Vagina (tissue), 2 donors: ENCODE data around the gene ABCB8.

Experiments
- POLR2A ChIP-seq, 2 donors: fragments of 450-650 bp; IDR thresholded peaks; one replicate each; pipeline ENCODE4 v1.6.1; 2017; ENCODE audit warnings: antibody characterized with exemption in 2 of 2, mild to moderate bottlenecking in 2 of 2, moderate library complexity in 2 of 2
- POLR2AphosphoS5 ChIP-seq, 2 donors: sonication (generic); formaldehyde crosslinking; IDR thresholded peaks; one replicate each; pipeline ENCODE4 v1.9.0; 2017; ENCODE audit warnings: antibody characterized with exemption in 2 of 2, mild to moderate bottlenecking in 2 of 2, low read depth in 1 of 2; ENCODE audit not compliant: insufficient read depth in 1 of 2
- TF ChIP-seq, protein P1 (sequence below), 3 experiments: fragments of 450-650 bp in 2 of 3; fragments of 200-600 bp in 1 of 3; sonication (generic) in 1 of 3; IDR thresholded peaks; one replicate each; pipeline ENCODE4 v1.5.1; 2017 to 2019; ENCODE audit warnings: antibody characterized with exemption in 3 of 3, mild to moderate bottlenecking in 2 of 3, moderate library complexity in 2 of 3

DNA sequence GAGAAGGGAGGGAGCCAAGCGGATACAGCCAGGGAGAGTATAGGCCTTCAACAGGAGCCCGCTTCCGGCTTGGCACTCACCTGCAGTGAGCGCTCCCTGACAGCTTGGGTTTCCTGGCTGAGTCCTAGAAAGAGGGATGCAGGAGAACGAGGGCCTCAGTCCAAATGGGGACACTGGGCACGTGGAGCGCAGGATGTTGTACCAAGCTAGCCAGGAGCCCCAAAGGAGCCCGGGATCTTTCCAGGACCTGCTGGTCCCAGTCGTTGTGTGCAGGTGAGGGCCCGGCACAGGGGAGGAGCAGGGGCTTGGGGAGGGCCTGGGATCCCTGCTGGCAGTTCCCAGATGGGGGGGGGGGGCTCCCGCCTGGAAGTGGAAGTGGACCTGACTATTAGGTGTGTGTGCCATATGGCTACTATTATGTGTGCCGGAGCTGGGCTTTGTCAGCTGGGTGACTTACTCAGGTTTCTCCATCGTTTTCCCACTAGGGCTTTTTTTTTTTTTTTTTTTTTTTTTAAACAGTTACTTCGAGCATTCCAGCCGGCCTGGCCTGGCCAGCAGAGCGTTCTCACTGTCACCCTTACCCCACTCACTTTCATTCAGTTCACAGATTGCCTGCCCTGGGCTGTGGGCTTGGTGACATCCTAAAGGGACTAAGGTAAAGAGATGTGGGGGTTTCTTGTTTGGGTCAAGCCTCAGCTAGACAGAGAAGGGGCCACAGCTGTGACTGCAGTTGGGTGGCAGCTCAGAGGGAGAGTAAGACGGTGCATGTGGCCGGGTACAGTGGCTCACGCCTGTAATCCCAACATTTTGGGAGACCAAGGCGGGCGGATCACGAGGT is 61.9 kb downstream of the ABCB8 start:
- TF ChIP-seq POLR2A (IDR thresholded peaks at IDR 0.05) (no peak), POLR2AphosphoS5 (IDR thresholded peaks at IDR 0.05; ENCODE audit: insufficient read depth in 1 of 2, low read depth in 1 of 2) (no peak)
- TF ChIP-seq, protein P1, sequence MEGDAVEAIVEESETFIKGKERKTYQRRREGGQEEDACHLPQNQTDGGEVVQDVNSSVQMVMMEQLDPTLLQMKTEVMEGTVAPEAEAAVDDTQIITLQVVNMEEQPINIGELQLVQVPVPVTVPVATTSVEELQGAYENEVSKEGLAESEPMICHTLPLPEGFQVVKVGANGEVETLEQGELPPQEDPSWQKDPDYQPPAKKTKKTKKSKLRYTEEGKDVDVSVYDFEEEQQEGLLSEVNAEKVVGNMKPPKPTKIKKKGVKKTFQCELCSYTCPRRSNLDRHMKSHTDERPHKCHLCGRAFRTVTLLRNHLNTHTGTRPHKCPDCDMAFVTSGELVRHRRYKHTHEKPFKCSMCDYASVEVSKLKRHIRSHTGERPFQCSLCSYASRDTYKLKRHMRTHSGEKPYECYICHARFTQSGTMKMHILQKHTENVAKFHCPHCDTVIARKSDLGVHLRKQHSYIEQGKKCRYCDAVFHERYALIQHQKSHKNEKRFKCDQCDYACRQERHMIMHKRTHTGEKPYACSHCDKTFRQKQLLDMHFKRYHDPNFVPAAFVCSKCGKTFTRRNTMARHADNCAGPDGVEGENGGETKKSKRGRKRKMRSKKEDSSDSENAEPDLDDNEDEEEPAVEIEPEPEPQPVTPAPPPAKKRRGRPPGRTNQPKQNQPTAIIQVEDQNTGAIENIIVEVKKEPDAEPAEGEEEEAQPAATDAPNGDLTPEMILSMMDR (IDR thresholded peaks at IDR 0.05): no peak
